UCSD-AML1 (cell line): ENCODE results near the gene ZNF770.
"Not testable (repeated sequence)": the region's sequence is repeated elsewhere in the genome, so short reads cannot be mapped to it uniquely, and the experiment has no call there.

Experiments
- DNase-seq: peaks from one replicate; lab custom pipeline; 2025; ENCODE audit not compliant: unreplicated experiment; lab: John Stamatoyannopoulos, UW

The ZNF770 gene

DNA sequence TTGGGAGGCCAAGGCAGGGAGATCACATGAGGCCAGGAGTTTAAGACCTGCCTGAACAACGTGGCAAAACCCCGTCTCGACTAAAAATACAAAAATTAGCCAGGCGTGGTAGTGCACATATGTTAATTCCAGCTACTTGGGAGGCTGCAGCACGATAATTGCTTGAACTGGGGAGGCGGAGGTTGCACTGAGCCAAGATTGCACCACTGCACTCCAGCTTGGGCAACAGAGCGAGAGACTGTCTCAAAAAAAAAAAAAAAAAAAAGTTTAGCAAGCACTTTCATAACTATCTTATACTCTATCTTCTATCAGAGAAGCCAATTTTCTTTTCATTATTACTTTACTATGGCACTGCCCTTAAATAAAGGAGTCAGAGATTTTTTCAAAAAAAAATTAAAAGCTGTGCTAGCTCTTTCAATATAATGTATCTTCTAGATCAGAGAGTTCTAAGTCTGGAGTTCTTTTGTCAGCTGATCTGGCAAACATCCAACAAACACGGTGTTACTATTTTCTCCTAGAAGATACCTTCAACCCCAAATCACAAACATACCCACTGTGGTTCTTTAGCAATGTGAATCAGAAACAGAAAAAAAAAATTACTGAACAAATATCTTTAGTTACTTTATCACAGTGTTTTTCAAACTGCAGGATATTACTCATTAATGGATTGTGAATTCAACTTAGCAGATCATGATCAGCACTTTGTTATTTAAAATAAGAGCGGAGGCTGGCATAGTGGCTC lies 3.0 kb downstream of the ZNF770 start:
- DNase-seq = no peak

DNA sequence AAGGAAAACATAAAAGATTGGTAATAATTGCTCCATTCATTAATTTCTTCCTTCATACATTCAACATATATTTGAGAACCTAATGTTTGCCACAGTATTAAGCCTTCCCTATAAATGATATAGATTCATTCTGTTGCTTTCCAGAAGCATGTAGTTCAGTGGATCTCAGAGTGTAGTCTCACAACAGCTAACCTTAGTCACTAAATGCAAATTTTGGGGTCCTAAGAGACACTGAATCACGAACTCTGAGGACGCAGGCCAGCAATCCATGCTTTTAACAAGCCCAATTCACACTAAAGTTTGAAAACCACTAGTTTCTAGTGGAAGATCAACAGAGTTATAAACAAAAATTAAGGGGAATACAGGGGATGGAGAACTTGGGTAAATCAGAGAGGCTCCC lies 11.3 kb downstream of the ZNF770 start:
- no peak for DNase-seq

DNA sequence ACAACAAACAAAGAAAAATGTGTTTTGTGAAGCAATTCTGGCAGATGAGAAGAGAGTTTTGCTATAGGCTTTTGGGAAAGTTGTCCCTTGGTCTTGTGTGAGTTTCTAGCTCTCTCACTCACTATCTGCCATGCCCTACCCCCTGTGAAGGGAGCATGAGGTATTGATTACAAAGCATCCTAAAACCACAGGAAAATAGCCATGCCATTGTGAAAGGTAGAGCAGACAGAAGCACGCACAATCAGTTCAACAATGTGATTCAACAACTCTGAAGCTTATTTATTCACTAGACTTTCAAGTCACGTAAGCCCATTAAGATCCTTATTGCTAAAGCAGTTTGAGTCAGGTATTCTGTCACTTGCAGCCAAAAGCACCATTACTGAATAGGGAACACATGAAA lies 12.0 kb downstream of the ZNF770 start:
- DNase-seq = no peak

DNA sequence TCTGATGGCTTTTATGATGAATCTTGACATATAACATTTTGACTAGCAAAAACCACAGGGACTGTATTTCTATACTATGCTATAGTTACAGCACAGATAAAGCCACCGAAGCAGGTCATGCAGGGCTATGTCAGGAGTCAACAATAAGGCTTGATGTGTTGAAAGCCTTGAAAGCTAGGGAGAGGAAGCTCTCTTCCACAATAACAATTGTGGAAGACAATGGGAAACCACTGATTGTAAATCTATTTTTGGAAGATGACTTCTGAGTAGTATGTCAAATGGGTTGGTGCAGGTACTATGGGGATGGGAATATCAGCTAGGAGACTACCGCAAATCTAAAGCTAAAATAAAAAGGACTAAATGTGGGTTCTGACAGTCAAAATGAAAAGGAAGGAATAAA lies 14.6 kb downstream of the ZNF770 start:
- no peak for DNase-seq

DNA sequence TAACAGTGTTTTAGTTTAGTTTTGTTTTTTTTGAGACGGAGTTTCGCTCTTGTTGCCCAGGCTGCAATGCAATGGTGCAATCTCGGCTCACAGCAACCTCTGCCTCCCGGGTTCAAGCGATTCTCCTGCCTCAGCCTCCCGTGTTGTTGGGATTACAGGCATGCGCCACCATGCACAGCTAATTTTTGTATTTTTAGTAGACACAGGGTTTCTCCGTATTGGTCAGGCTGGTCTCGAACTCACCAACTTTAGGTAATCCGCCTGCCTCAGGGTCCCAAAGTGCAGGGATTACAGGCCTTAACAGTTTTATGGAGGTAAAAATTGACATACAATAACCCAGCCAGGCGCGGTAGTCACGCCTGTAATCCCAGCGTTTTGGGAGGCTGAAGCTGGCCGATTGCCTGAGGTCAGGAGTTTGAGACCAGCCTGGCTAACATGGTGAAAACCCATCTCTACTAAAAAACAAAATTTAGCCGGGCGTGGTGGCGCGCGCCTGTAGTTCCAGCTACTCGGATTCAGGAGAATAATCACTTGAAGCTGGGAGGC lies 17.9 kb downstream of the ZNF770 start:
- DNase-seq = not testable (repeated sequence)

DNA sequence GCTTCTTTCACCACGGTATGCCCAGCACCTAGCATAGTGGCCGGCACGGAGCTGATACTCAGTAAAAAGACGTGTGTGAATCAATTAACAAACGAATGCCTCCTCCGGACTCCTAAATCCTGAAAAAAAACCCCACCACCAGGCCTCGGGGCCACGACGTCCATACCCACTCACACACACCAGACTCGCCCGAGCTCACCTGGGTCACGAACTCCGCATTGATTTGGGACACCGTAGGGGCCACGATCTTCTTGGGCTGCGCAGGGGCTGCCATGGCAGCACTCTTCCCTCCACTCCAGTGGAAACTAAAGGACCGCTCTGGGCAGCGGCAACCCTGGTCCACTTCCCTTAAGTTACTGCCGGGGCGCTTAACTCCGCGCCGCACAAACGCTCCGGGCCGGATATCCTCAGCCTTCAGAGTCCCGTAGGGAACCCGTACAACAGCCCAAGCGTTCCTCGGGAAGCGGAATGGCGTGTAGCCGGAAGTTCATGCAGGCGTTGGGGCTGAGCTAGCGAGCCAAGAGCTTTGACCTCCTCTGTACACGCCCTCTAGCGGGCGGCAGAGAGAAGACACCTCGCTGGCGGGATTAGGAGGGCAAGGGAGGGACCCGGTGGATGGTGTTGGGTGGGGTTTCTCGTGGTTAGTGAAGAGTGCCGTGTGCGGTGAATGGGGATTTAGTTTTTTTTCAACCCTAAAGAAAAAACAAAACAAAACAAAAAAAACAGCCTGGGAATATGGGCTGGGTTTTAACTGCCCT lies 18.6 kb downstream of the ZNF770 start, which contains the start of gene AQR:
AQR (minus strand) TSS at position 403 of the 758 bp plus-strand sequence; CDS start at position 274, 129 bp downstream.
- DNase-seq = peak; percentile 95

DNA sequence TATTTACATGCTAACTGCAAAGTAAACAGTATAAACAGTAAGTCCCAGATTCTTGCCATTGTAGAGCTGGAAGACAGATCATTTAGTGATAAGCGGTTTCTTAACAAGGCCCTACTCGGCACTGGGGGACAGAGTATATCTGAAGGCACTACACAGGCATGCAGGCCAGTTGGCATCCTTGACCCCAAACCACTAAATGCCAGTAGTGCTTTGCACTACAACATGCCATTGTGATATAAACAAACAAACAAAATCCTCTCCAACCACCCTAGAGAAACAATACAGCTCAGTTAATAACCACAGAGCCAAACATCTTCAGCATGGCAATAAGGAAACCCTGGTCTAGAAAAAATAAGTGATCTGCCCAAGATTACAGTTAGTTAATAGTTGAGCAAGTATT lies 23.8 kb downstream of the ZNF770 start:
- no peak for DNase-seq

DNA sequence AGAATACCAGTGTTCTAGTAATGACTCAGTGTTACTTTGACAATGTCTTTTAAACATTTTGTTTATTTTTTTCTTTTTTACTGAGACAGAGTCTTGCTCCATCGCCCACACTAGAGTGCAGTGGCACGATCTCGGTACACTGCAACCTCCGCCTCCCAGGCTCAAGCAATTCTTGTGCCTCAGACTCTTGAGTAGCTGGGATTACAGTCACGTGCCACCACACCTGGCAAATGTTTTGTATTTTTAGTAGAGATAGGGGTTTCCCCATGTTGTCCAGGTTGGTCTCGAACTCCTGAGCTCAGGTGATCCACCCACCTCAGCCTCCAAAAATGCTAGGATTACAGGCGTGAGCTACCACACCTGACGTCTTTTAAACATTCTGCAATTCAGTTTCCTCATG lies 34.2 kb downstream of the ZNF770 start:
- no peak for DNase-seq

DNA sequence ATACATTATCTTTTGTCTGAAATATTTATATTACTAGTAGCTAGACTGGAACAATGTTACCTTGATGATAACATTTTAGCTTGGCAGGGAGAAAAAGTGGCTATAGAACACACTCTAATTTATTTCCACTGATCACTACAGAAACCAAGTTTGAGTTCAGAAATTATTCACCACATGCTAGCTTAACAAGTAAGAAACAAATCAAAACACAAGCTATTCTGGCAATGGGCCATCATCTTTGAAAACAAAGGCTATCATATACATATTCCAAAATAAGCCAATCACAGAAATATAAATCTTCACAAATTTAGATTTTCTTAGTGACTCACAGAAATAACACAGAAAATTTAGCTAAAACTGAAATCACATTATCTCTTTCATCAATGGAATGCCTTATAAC lies 35.6 kb downstream of the ZNF770 start:
- no peak for DNase-seq

DNA sequence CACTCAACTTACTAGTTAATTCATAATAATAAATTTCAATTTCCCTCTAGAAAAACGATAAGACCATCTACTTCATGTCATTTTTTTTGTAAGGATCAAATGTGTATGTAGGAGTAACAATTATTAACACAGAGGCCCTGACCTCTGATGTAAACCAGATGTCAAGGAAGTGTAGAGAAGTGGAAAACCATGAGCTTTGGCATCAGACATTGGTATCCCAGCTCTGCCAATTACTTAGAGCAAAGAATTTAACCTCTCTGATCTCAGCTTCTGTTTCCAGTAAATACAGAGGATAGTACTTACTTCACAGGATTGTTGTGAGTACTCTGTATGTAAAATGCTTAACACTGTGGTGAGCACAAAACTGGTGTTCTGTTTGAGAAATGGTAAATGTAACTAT lies 36.1 kb downstream of the ZNF770 start:
- no peak for DNase-seq

DNA sequence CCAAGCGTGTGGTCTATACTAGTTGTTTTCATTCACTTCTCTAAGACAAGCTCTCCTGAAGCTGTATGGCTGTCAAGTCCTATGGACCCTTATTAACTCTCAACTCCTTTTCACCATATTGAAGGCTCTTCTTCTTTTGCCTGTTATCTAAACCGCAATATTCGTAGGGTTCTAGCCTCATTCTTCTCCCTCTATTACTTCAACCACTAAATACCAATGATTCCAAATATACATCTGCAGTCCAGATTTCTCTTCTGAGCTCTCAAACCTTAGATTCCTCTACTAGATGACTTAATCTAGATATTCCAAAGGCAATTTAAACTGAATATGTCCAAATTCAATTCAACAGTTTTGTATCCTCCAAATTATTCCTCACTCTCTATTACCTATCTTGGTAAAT lies 43.2 kb downstream of the ZNF770 start:
- DNase-seq = no peak

DNA sequence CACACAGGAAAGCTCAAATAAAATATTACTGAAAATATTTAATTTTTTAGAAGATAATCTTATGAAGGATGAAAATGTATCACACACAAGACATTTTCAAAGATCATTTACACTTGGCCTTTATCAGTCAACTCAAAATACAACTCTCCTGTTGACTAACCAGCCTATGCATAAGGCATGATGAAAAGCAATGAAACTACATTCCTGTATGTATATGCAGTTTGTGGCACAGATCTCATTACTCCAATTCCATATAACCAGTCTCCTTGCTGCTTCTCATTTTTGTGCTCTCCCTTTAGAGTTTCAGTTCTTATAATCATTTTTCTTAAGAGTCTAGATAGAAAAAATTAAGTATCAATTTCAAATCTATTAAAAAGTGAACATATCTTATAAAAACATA lies 44.4 kb downstream of the ZNF770 start:
- DNase-seq = no peak

DNA sequence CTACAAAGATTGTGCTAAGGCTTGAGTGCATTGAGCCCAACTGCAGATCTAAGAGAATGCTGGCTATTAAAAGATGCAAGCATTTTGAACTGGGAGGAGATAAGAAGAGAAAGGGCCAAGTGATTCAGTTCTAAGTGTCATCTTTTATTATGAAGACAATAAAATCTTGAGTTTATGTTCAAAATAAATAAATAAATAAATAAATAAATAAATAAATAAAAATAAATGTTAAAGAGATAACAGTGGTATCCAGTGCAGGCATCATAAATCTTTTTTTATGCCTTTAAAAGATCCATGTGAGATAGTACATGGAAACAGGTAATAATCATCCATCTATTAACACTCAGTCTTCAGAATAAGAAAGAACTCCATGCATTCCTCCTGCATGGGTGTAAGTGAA lies 44.8 kb downstream of the ZNF770 start:
- DNase-seq = not testable (repeated sequence)

DNA sequence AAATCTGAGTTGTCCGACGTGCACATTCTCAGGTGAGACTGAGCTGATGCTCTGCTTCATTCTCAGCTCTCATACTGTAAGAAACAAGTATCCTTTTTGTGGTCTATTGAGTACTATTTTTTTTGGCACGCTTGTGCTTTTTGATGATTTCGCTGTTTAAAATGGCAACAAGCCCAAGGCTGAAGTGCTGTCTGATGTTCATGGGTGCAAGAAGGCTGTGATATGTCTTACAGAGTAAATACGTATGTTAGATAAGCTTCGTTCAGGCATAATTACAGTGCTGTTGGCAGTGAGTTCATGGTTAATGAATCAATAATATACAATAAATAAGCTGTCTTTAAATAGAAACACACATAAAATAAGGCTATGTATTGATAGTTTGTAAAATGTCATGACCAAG lies 45.7 kb downstream of the ZNF770 start:
- DNase-seq = no peak

DNA sequence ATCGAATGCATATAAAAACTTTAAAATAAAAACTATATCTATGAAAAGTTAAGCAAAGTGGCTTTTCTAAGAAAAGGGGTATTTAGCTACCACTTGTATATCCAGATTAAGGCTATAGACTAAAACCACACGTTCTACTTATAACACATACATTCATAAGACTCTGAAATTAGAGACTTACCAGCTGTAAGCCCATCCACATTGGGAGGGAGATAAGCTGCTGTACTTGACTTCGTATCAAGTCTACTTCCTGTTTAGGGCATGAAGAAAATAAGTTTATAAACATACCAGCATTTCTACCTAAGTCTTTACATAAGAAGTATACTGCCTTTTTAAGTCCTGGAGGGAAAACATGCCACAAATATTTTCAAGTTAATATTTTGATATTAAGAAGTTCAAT lies 46.3 kb downstream of the ZNF770 start:
- no peak for DNase-seq

DNA sequence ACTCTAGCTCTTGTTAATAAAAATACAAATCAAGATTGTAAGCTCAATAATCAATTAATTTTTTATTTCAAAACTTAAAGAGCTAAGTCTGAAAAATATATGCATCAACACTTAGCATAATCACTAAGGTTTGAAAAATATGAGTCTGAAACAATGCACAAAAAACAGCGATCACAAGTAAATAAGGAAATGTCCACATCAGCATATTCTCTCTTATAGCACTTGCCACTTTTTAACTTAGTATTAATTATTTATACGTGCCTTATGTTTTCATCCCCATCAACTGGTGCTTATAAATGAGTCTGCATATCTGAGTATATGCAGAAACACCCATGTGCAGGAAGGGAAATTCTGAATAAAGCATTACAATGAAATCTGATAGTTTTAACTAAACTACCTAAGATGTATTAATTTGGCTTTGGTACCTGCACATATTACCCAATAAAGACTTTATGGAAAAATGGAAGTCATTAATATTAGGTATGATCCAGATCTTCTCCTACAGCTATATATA lies 46.8 kb downstream of the ZNF770 start:
- no peak for DNase-seq

DNA sequence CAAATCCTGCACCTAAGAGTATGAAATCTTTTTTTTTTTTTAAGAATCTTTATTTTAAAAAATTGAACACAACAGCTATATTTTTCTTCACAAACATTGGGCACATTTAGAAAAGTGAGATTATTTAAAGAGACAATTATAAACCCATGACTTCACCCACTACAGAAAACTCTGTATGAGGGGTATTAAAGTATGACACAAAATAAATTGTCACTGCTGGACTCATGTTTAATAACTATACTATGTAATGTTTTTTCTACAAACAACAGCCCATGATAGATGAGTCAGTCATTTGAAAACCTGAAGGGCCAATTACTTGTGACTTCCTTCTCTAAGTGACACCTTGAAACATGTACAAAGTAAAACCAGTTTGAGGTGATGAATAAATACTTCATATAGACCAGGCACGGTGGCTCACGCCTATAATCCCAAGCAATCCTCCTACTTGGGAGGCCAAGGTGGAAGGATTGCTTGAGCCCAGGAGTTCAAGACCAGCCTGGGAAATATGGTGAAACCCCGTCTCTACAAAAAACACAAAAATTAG lies 54.6 kb downstream of the ZNF770 start:
- DNase-seq = no peak

DNA sequence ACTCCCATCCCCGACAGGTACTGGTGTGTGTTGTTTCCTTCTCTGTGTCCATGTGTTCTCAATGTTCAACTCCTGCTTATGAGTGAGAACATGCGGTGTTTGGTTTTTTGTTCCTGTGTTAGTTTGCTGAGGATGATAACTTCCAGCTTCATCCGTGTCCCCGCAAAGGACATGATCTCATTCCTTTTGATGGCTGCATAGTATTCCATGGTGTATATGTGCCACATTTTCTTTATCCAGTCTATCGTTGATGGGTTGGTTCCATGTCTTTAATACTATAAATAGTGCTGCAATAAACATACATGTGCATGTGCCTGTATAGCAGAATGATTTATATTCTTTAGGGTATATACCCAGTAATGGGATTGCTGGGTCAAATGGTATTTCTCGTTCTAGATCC lies 59.7 kb downstream of the ZNF770 start:
- not testable (repeated sequence) for DNase-seq
